GM13976 (cell line): ENCODE measurements around the gene SERPINI2.

Experiments
- DNase-seq: peaks from one replicate; pipeline ENCODE4 v3.0.0; 2012; ENCODE audit warnings: low spot score
- CTCF ChIP-seq: IDR thresholded peaks from 2 replicates; pipeline ENCODE4 v1.5.1; 2012; ENCODE audit warnings: borderline replicate concordance, mild to moderate bottlenecking; ENCODE audit not compliant: insufficient read depth; ENCODE audit errors: extremely low read depth, missing control alignments, control extremely low read depth
- in situ Hi-C: fragments of 300-500 bp; cut with MboI; formaldehyde crosslinking; loops from one replicate; pipeline ENCODE4 v1.12.0; 2022; ENCODE audit warnings: low sequenced_read_pairs, mixed read lengths, inconsistent platforms; ENCODE audit not compliant: unreplicated experiment

Gene SERPINI2

GRCh38 chr3:167456157-167456799 is 17.6 kb downstream of the SERPINI2 start:
- DNase-seq = no peak
- in situ Hi-C loops = no loop called here
- TF ChIP-seq CTCF = no peak

GRCh38 chr3:167453815-167454214 is 20.0 kb downstream of the SERPINI2 start:
- in situ Hi-C loops = no loop called here
- TF ChIP-seq CTCF = no peak
- no peak for DNase-seq

GRCh38 chr3:167451282-167451681 is 22.6 kb downstream of the SERPINI2 start:
- in situ Hi-C loops = no loop called here
- TF ChIP-seq CTCF = no peak
- no peak for DNase-seq

- TF ChIP-seq CTCF = no peak
- in situ Hi-C loops = no loop called here
- DNase-seq = no peak
These were observed 23.2 kb downstream of the SERPINI2 start for GRCh38 chr3:167450675-167451074.

GRCh38 chr3:167450195-167450594 is 23.6 kb downstream of the SERPINI2 start:
- in situ Hi-C loops = no loop called here
- no peak for DNase-seq
- no peak for TF ChIP-seq CTCF

GRCh38 chr3:167445491-167445890 is 28.4 kb downstream of the SERPINI2 start:
- no peak for TF ChIP-seq CTCF
- DNase-seq = no peak
- in situ Hi-C loops = no loop called here

GRCh38 chr3:167441256-167441655 is 32.6 kb downstream of the SERPINI2 start:
- in situ Hi-C loops = no loop called here

More at GRCh38 chr3:167441256-167441655, 32.6 kb downstream of the SERPINI2 start:
- no peak for TF ChIP-seq CTCF
- DNase-seq = no peak
